ENCODE data around the gene REPS2.

GRCh38 chrX:16990839-16991238, 44.4 kb downstream of the REPS2 start:
- TF ChIP-seq CTCF (IDR thresholded peaks at IDR 0.05) (no peak), EZH2 (IDR thresholded peaks at IDR 0.05) (no peak), EZH2phosphoT487 (IDR thresholded peaks at IDR 0.05) (no peak)
